Stimulated activated effector memory CD8-positive, alpha-beta T cell treated with anti-CD3 and anti-CD28 coated beads, Interleukin-12 subunit alpha, Interleukin-12 subunit beta, amount 100 ng/mL, for 72 hours (primary cell): Measurements from ENCODE around the gene ATG5.
"Not testable (repeated sequence)": the region's sequence is repeated elsewhere in the genome, so short reads cannot be mapped to it uniquely, and the experiment has no call there.

Experiments used
- ATAC-seq: fragments of 150-1000 bp; cut with Tn5 transposase; 2 replicates; pipeline ENCODE4 v1.10.0; 2021
- DNase-seq, 2 donors: peaks; one replicate each; pipeline ENCODE4 v3.0.0; 2021 to 2022; ENCODE audit warnings: low spot score in 2 of 2
- H3K27ac Mint-ChIP-seq: one replicate; pipeline ENCODE4 v1.8.0; 2022; ENCODE audit warnings: mild to moderate bottlenecking, mixed read lengths
- H3K36me3 Mint-ChIP-seq: one replicate; pipeline ENCODE4 v1.8.0; 2022; ENCODE audit warnings: mild to moderate bottlenecking, mixed read lengths
- H3K4me1 Mint-ChIP-seq: one replicate; pipeline ENCODE4 v1.8.0; 2022; ENCODE audit warnings: mixed read lengths
- H3K4me3 Mint-ChIP-seq: one replicate; pipeline ENCODE4 v1.8.0; 2022; ENCODE audit warnings: mild to moderate bottlenecking, mixed read lengths
- H3K9me3 Mint-ChIP-seq: one replicate; pipeline ENCODE4 v1.8.0; 2022; ENCODE audit warnings: mixed read lengths

The ATG5 gene

DNA sequence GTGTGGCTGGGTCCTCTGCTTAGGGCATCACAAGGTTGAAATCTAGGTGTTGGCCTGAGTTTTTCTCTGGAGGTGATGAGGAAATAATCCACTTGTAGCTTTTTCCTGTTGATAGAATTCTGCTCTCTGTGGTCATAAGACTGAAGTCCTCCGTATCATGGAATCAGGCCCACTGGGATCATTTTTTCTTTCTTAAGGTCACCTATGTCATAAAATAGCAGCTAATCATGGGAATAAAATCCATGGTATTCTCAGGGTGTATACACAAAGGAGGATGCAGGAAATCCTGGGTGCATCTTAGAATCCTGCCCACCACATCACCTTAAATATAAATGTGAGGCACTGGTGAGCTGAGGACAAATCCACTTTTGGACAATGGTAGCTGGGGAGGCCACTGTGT is 166.7 kb downstream of the ATG5 start:
- Mint-ChIP-seq H3K36me3 (peaks cover 5% of the 10 kb centered on the region), H3K4me1 (peaks cover 44% of the 10 kb centered on the region), H3K4me3 (no peak overlapping the region), H3K27ac (peak overlapping the region; percentile 83), H3K9me3 (no peaks in the 10 kb centered on the region)
- DNase-seq (no peak), ATAC-seq (no peak)

DNA sequence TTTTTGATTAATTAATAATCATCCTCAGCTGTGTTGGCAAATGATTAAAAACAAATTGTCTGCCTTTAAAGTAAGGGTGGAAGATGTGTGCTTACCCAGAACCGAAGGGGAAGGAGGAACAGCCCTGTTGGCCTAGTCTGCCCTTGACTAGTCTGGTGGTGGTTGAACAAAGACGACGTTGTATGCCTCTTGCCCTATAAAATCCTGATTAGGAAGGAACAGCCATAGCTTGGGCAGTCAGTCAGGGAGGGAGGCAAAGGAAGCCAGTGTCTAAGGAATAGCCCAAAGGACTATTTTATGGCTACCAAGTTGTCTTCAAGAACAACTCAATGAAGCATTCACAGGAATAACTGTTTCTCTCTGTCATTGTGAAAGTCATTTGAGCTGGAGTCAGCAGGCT is 168.7 kb downstream of the ATG5 start:
- ATAC-seq: no peak
- Mint-ChIP-seq H3K4me3 (no peak overlapping the region), H3K36me3 (no peaks in the 10 kb centered on the region), H3K4me1 (peaks cover 38% of the 10 kb centered on the region), H3K9me3 (no peaks in the 10 kb centered on the region), H3K27ac (no peak overlapping the region)
- DNase-seq: no peak

DNA sequence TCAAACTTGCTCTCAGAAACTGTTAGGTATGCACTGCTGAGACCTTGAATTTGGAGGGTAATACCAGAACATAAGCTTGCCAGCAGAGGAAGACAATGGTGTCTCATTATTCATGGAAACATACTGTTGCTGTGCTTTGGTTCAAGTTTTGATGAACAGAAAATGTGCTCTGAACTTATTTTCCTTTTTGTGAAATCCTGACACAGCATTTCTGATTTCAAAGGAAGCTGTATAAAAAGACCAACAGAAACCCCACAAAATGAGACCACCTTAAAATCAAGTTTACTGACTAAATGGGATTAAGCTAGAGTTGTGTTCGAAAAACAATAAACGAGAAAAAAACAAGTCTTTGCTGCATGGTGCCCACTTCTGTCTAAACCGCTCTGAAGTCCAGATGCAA is 169.1 kb downstream of the ATG5 start:
- DNase-seq (no peak), ATAC-seq (no peak)
- H3K27ac Mint-ChIP-seq: no peak overlapping the region
- H3K4me3 Mint-ChIP-seq: no peak overlapping the region
- H3K36me3 Mint-ChIP-seq: no peaks in the 10 kb centered on the region
- peaks cover 37% of the 10 kb centered on the region for H3K4me1 Mint-ChIP-seq
- no peaks in the 10 kb centered on the region for H3K9me3 Mint-ChIP-seq

DNA sequence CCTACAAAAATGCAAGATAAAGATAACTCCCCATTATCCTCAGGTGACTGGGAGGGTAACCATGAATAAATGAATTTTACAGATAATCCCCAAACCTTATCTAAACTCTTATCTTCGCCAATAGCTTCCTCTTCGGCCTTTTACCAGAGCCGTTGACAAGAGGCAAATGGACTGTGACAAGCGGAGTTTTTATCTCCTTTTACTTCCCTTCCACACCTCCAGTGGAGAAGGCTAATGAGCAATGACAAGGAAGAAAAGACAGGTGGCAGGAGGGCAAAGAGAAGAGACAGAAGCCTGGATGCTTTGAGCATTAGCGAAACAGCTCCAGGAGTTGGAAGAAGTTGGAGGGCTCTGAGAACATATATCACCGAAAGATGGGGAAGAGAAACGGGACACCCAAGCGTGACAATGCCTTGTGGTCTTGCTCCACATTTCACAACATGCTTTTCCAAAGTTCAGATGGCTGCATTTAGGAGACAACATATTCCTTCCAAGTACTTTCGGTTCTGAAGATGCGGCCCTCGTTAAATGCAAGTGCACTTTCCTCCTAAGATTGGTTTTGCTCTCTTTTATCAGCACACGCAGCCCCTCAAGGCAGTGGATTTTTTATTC is 170.2 kb downstream of the ATG5 start:
- Mint-ChIP-seq H3K4me1 (peaks cover 42% of the 10 kb centered on the region), H3K9me3 (no peaks in the 10 kb centered on the region), H3K27ac (no peak overlapping the region), H3K36me3 (no peaks in the 10 kb centered on the region), H3K4me3 (no peak overlapping the region)
- DNase-seq (no peak), ATAC-seq (no peak)

DNA sequence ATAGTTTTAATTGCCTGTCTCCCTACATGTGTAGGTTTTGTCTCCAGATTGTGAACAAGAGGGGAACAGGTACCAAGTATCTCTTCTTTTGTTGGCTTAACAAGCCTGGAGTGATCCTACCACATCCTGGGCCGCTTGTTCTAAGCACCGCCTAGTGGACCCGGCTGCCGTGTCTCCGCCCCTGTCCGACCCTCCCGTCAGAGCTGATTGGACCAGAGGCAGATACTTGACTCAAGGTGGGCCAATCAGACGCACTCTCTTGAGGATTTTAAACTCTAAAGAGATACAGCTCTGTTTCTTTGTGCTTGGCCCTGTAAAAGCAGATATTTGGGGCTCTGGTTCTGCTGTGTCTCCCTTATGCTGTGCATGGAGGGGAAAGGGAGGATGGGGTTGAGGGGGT is 171.2 kb downstream of the ATG5 start:
- peaks cover 41% of the 10 kb centered on the region for H3K4me1 Mint-ChIP-seq
- no peaks in the 10 kb centered on the region for H3K36me3 Mint-ChIP-seq
- no peak overlapping the region for H3K27ac Mint-ChIP-seq
- H3K9me3 Mint-ChIP-seq: no peaks in the 10 kb centered on the region
- no peak overlapping the region for H3K4me3 Mint-ChIP-seq
- DNase-seq (no peak), ATAC-seq (no peak)

GRCh38 chr6:106152952-106153351 is 172.6 kb downstream of the ATG5 start:
- Mint-ChIP-seq H3K9me3 (no peaks in the 10 kb centered on the region), H3K27ac (no peak overlapping the region), H3K4me3 (no peak overlapping the region), H3K36me3 (no peaks in the 10 kb centered on the region), H3K4me1 (peaks cover 48% of the 10 kb centered on the region)
- DNase-seq: no peak
- no peak for ATAC-seq

- ATAC-seq: peak; percentile 39
- not testable (repeated sequence) for H3K9me3 Mint-ChIP-seq, DNase-seq, H3K36me3 Mint-ChIP-seq, H3K27ac Mint-ChIP-seq, H3K4me3 Mint-ChIP-seq
- peaks cover 43% of the 10 kb centered on the region for H3K4me1 Mint-ChIP-seq
These were observed 173.1 kb downstream of the ATG5 start for GRCh38 chr6:106152476-106152875.

- no peaks in the 10 kb centered on the region for H3K9me3 Mint-ChIP-seq
- no peak for DNase-seq
- no peak overlapping the region for H3K4me3 Mint-ChIP-seq
- H3K4me1 Mint-ChIP-seq: peaks cover 61% of the 10 kb centered on the region
- no peaks in the 10 kb centered on the region for H3K36me3 Mint-ChIP-seq
- peak; percentile 71 for ATAC-seq
- H3K27ac Mint-ChIP-seq: no peak overlapping the region
These were observed 176.0 kb downstream of the ATG5 start for GRCh38 chr6:106149472-106150069.

DNA sequence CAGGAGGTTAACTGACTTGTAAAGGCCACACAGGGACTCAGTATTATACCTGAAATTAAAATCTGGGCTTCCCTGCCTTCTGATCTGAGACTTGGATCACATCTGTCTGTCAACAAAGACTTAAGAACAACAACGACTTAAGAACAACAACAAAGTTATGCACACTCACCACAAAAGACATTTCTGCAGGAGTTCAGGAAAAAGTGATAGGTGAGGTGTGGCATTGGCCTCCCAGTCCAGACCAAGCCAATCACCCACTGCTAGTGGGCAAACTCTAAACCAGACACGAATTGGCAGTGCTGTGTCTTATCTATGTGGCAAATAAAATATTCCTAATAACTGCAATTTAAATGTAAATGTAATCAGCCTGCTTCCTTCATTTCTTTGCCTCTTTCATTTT is 178.1 kb downstream of the ATG5 start:
- ATAC-seq (no peak), DNase-seq (no peak)
- Mint-ChIP-seq H3K27ac (no peak overlapping the region), H3K4me3 (no peak overlapping the region), H3K9me3 (no peaks in the 10 kb centered on the region), H3K4me1 (peaks cover 71% of the 10 kb centered on the region), H3K36me3 (no peaks in the 10 kb centered on the region)

GRCh38 chr6:106146852-106147351 is 178.7 kb downstream of the ATG5 start:
- no peak for DNase-seq
- no peak for ATAC-seq
- H3K9me3 Mint-ChIP-seq: no peaks in the 10 kb centered on the region
- peaks cover 71% of the 10 kb centered on the region for H3K4me1 Mint-ChIP-seq
- H3K4me3 Mint-ChIP-seq: no peak overlapping the region
- no peaks in the 10 kb centered on the region for H3K36me3 Mint-ChIP-seq
- no peak overlapping the region for H3K27ac Mint-ChIP-seq

GRCh38 chr6:106145741-106146227 is 179.8 kb downstream of the ATG5 start:
- ATAC-seq (peak; percentile 20), DNase-seq (peak in 1 of 2 donors; percentile 65)
- Mint-ChIP-seq H3K4me1 (peaks cover 73% of the 10 kb centered on the region), H3K9me3 (no peaks in the 10 kb centered on the region), H3K27ac (no peak overlapping the region), H3K4me3 (peak overlapping the region; percentile 29), H3K36me3 (no peaks in the 10 kb centered on the region)

DNA sequence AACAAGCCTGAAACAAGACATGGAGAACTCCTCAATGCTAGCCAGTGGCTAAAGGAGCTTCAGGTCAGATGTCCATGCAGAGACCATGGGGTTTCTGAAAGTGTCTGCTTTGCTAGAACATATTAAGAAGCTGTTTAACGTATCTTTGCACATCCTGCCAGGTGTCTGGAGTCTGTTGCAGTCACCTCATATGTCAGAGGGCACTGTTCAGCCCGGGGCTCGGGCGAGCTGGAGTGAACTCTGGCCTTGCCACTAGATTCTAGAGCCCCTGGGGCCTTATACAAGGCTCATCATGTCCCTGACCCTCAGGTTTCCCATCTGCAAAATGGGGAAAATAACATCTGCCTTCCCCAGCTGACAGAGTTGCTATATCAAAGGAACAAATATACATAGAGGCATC is 180.4 kb downstream of the ATG5 start:
- no peak overlapping the region for H3K27ac Mint-ChIP-seq
- DNase-seq: no peak
- peak overlapping the region; percentile 29 for H3K4me3 Mint-ChIP-seq
- ATAC-seq: no peak
- H3K36me3 Mint-ChIP-seq: no peaks in the 10 kb centered on the region
- H3K9me3 Mint-ChIP-seq: no peaks in the 10 kb centered on the region
- peaks cover 79% of the 10 kb centered on the region for H3K4me1 Mint-ChIP-seq

DNA sequence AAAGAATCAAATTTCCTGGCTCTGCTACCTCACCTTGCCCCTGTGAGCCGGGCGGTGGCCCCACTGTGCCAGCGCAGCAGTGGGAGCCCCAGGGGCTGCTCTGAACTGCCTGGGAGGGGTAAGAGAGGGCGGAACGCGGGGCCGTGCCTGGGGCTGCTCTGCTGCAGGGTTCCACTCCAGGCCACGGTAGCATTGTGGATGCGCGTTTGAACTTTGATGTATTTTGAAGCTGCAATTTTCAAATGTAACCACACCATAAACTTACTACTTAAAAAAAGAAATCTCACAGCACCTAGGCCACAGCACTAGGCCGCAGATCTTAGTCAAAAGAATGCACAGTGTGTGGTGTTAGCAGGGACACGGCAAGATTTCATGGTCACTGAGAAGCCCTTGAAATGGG is 181.9 kb downstream of the ATG5 start:
- H3K27ac Mint-ChIP-seq: peak overlapping the region; percentile 85
- no peaks in the 10 kb centered on the region for H3K9me3 Mint-ChIP-seq
- peaks cover 72% of the 10 kb centered on the region for H3K4me1 Mint-ChIP-seq
- H3K4me3 Mint-ChIP-seq: peak overlapping the region; percentile 21
- no peaks in the 10 kb centered on the region for H3K36me3 Mint-ChIP-seq
- DNase-seq (no peak), ATAC-seq (no peak)

DNA sequence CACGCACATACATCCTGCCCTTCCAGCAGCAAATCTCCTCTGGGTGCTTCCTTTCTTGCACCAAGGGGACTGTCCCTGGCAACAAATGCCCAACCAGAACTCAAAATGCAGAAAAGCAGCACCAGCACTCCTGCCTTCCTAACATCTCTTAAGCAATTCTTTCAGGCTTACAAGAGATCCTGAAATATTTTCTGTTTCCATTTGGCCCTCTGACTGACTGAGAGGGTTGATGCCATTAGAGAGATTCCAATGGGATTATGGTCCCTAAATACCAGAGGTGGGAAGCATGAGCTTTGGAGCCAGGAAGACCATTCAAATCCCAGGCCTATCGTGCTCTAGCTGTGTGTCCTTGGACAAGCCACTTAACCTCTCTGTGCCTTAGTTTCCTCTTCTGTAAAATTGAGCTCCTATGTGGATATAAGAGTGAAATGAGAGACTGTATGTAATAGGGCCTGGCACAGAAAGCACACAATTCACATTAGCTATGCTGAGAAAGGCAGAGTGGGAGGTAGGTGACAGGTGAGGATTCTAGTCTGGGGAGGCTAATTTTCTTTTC is 182.6 kb downstream of the ATG5 start:
- H3K4me3 Mint-ChIP-seq: peak overlapping the region; percentile 44
- ATAC-seq: no peak
- H3K9me3 Mint-ChIP-seq: no peaks in the 10 kb centered on the region
- H3K27ac Mint-ChIP-seq: peak overlapping the region; percentile 85
- H3K36me3 Mint-ChIP-seq: no peaks in the 10 kb centered on the region
- no peak for DNase-seq
- H3K4me1 Mint-ChIP-seq: peaks cover 71% of the 10 kb centered on the region

- peak overlapping the region; percentile 44 for H3K4me3 Mint-ChIP-seq
- H3K36me3 Mint-ChIP-seq: no peaks in the 10 kb centered on the region
- H3K27ac Mint-ChIP-seq: peak overlapping the region; percentile 85
- no peaks in the 10 kb centered on the region for H3K9me3 Mint-ChIP-seq
- ATAC-seq: peak; percentile 95
- peak; percentile 31 to 72 for DNase-seq
- H3K4me1 Mint-ChIP-seq: peaks cover 69% of the 10 kb centered on the region
These were observed 183.9 kb downstream of the ATG5 start for GRCh38 chr6:106141441-106142237.
